OCI-LY7 (cell line): ENCODE results near the gene LHPP.

ENCODE experiments used
- EZH2phosphoT487 ChIP-seq: fragments of 200-600 bp; sonication (generic); IDR thresholded peaks from 2 replicates; pipeline ENCODE4 v1.6.1; 2018; ENCODE audit warnings: low read depth, borderline replicate concordance, mild to moderate bottlenecking, mixed run types, antibody characterized with exemption, low read length, moderate library complexity, mixed read lengths
- TF ChIP-seq, protein P1 (sequence below): fragments of 200-600 bp; sonication (generic); conservative IDR thresholded peaks from 2 replicates; pipeline ENCODE4 v1.5.1; 2014; ENCODE audit warnings: mild to moderate bottlenecking, antibody characterized with exemption, low read length, moderate library complexity, mixed read lengths

DNA sequence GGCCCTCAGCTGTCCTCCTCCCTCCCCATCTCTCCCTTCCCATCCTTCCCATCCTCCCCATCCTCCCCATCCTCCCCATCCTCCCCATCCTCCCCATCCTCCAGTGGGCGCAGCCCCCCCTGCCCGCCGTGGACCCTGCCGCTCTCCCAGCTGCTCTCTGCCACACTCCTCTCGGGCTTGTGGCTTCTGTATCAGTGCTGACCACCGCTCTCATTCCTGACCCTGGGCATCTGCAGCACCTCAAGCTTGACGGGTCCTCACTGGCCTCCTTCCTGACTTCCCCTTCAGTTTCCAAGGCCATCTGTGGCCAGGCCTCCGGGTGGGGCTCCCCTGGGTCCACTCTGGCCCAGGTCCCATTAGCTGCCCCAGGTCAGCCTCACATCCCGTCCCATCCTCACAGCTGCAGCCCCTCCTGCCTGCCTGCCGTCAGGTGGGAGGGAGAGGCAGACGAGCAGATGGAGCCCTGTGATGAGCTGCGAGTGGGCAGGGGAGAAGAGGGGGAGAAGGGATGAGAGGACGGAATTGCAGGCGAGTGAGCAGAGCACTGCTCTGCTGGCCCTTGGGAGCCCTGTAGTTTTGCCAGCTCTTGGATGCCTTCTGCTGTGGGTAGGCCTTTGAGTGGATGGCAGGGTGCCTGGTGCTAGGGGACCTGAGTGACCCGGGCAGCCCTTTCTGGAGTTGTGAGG, 35.7 kb downstream of the LHPP start:
- TF ChIP-seq, protein P1, sequence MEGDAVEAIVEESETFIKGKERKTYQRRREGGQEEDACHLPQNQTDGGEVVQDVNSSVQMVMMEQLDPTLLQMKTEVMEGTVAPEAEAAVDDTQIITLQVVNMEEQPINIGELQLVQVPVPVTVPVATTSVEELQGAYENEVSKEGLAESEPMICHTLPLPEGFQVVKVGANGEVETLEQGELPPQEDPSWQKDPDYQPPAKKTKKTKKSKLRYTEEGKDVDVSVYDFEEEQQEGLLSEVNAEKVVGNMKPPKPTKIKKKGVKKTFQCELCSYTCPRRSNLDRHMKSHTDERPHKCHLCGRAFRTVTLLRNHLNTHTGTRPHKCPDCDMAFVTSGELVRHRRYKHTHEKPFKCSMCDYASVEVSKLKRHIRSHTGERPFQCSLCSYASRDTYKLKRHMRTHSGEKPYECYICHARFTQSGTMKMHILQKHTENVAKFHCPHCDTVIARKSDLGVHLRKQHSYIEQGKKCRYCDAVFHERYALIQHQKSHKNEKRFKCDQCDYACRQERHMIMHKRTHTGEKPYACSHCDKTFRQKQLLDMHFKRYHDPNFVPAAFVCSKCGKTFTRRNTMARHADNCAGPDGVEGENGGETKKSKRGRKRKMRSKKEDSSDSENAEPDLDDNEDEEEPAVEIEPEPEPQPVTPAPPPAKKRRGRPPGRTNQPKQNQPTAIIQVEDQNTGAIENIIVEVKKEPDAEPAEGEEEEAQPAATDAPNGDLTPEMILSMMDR: no peak
- no peak for TF ChIP-seq EZH2phosphoT487
